NB4 (cell line): Measurements from ENCODE around the gene FPGS.

Experiments used
- POLR2A ChIP-seq: IDR thresholded peaks from 2 replicates; pipeline ENCODE4 v1.6.1; 2011; ENCODE audit warnings: mild to moderate bottlenecking; ENCODE audit not compliant: insufficient read length; ENCODE audit errors: extremely low read depth
- TF ChIP-seq, protein P1 (sequence below): IDR thresholded peaks from one replicate; pipeline ENCODE4 v1.5.1; 2012; ENCODE audit warnings: low read depth, low read length

DNA sequence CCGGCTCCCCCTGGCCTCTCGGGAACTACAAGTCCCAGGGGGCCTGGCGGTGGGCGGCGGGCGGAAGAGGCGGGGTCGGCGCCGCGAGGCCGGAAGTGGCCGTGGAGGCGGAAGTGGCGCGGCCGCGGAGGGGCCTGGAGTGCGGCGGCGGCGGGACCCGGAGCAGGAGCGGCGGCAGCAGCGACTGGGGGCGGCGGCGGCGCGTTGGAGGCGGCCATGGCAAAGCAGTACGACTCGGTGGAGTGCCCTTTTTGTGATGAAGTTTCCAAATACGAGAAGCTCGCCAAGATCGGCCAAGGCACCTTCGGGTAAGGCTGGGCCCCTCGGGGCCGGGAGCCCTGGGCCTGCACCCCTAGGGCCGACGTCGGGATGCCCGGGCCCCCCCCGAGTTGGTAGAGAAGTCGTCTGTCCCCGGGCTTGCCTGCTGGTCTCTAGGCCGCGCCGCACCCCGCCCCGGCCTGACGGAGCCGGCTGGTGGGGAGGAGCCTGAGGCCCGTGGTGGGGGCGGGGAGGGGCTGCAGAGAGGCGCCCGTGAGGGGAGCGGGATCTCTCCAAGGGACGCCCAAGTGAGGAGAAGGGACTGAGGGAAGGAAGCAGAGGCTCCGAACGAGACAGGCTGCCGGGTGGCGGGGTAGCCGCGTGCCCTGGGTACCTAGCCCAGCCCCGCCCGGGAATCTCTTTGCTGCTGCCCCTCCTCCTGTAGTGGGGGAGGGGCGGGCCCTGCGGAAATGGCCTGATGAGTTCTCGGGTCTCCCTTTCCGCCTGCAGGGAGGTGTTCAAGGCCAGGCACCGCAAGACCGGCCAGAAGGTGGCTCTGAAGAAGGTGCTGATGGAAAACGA is 16.5 kb upstream of the FPGS start, which contains the start of gene CDK9:
- TF ChIP-seq, protein P1, sequence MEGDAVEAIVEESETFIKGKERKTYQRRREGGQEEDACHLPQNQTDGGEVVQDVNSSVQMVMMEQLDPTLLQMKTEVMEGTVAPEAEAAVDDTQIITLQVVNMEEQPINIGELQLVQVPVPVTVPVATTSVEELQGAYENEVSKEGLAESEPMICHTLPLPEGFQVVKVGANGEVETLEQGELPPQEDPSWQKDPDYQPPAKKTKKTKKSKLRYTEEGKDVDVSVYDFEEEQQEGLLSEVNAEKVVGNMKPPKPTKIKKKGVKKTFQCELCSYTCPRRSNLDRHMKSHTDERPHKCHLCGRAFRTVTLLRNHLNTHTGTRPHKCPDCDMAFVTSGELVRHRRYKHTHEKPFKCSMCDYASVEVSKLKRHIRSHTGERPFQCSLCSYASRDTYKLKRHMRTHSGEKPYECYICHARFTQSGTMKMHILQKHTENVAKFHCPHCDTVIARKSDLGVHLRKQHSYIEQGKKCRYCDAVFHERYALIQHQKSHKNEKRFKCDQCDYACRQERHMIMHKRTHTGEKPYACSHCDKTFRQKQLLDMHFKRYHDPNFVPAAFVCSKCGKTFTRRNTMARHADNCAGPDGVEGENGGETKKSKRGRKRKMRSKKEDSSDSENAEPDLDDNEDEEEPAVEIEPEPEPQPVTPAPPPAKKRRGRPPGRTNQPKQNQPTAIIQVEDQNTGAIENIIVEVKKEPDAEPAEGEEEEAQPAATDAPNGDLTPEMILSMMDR = no peak
- peak; percentile 61 for TF ChIP-seq POLR2A
